ENCODE measurements around the gene AMT.

DNA sequence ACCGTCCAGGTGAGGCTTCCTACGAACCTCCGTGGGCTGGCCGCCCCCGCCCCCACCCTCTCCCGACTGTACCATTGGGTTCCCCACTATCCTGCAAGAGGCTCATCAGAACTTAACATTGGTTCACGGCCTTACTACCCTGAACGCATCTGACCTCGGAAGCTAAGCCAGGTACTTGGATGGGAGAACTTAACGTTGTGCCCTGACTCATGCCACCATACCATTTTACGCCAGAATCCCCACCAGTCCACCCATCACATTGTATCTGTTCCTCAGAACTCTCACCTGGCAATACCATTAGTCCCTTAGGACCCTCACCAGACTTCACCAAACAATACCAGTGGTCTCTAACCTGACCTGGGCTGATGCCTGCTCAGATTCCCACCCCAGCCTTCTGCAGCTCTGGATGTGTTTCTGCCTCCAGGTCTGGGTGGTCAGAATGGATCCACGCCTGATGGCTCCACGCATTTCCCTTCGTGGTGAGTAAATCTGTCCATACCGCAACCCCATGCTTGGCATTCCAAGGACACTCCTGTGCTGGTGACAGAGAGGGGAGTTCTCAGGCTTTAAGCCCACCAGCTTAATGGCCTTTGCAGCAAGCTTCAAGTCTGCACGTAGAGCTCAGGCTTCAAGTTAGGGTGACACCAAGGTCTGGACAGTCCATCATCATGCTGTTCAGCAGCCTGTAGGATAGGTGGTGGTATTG, 9.5 kb downstream of the AMT start:
- TF ChIP-seq GATA2 (IDR thresholded peaks at IDR 0.05; ENCODE audit: low read depth, low read length) (no peak), GATA3 (IDR thresholded peaks at IDR 0.05; ENCODE audit: low read depth, low read length) (no peak)

Measured in SH-SY5Y (cell line).